GM18907 (cell line): Measurements from ENCODE around the gene PANX1.
A peak's percentile ranks its signal among the peaks of the same experiment; 100 is the strongest.
"Not testable (repeated sequence)": the region's sequence is repeated elsewhere in the genome, so short reads cannot be mapped to it uniquely, and the experiment has no call there.

Experiments
- ATAC-seq: cut with Tn5 transposase; IDR thresholded peaks from one replicate; pipeline ENCODE4 v1.9.1; 2021; ENCODE audit warnings: mild to moderate bottlenecking, moderate library complexity; ENCODE audit not compliant: unreplicated experiment

PANX1 gene

DNA sequence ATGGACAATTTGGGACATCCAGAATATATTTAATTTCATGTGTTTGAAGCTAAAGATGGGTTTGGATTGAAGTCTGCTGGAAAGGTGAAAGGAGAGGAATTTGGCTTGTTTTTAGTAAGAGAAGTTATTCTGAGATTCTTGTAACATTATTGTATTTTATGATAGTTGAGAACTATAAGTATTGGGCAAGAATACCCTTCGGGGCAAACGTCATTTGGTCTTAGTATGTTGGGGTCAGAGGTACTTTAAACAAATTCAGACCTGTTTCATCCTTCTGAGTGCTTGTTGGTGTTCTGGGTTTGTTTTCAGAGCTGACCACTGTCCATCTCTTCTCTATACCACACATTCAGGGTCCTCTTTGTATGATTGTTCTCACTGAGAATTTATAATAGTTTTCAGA is 19.5 kb downstream of the PANX1 start:
- ATAC-seq = no peak

DNA sequence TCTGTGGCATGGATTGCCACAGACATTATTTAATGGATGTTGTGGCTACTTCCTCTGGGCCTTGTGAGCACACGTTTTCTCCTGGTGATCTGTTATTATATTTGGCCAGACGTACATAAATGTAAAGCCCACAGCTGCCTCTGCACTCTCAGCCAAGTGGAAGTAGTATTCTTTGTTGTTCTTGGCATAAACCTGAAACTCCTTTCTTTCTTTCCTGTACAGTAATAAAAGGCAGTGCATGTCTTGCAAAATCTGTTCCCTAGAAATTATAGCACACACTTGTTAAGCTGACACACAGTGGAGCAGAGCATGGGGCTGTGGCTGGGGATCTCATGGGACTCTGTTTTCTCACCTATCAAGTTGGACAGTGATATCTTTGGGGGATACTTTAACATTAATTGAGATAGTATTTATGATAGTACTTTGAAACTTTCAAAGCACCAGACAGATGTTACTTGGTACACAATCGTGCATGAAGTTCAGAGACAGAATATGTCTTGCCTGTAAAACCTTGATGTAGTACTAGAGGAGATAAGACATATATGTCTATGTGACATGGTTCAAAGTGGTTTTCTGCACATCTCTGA is 20.9 kb downstream of the PANX1 start:
- ATAC-seq = no peak

DNA sequence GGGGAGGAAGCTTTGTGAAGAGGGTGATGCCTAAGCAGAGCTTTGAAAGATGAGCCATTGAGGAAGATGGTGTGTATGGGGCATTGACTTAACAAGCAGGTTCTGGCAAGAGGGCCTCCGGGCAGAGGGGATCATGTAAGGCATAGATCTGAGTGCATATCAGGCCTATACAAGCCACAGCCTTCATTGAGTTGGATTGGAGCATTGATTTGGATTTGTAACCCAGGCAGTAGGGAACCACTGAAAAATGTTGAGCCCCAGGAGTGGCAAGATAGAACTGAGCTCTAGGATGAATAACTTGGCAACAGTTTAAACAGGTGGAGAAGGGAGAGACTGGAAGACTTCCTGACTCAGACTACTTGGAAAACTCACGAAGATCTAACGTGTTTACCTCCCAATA is 21.4 kb downstream of the PANX1 start:
- no peak for ATAC-seq

- no peak for ATAC-seq
These were observed 22.4 kb downstream of the PANX1 start for GRCh38 chr11:94150704-94151685.

GRCh38 chr11:94151903-94152677 is 23.4 kb downstream of the PANX1 start:
- peak; percentile 71 for ATAC-seq

GRCh38 chr11:94152678-94153065 is 24.0 kb downstream of the PANX1 start:
- ATAC-seq = peak; percentile 12

GRCh38 chr11:94153320-94153719 is 24.7 kb downstream of the PANX1 start:
- no peak for ATAC-seq

DNA sequence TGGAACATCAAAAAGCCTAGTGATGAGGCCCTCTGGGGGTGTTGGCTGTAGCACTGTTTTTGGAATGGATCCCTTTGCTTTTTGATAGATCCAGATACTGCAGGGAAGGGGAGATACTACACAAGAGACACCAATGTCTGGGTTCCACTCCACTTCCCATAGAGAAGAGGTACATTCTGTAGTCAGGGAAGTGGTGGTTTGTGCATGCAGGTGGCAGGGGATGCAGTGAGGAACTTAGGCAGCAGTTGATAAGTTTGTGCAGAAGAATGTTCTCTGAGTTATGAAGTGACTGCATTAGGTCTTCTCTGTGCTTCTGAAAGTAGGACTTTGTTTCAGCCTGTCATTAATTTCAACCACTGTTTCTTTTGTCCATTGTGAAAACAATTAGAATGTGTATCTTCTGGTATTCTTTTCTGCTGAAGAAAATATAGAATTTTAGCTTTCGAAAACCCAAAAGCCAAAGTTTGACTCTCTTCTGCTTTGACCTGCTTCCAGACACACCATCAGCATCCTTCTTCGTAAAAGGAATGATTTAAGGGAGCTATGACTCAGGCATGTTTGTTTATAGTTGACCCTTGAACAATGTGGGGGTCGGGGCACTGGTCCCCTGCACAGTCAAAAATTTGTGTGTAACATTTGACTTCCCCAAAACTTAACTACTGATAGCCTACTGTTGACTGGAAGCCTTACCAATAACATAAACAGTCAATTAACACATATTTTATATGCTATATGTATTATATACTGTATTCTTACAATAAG is 25.6 kb downstream of the PANX1 start:
- no peak for ATAC-seq

DNA sequence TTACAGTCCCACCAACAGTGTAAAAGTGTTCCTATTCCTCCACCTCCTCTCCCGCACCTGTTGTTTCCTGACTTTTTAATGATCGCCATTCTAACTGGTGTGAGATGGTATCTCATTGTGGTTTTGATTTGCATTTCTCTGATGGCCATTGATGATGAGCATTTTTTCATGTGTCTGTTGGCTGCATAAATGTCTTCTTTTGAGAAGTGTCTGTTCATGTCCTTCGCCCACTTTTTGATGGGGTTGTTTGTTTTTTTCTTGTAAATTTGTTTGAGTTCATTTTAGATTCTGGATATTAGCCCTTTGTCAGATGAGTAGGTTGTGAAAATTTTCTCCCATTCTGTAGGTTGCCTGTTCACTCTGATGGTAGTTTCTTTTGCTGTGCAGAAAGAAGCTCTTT is 28.7 kb downstream of the PANX1 start:
- ATAC-seq = not testable (repeated sequence)

- ATAC-seq = no peak
These were observed 40.2 kb downstream of the PANX1 start for GRCh38 chr11:94168882-94169281.

DNA sequence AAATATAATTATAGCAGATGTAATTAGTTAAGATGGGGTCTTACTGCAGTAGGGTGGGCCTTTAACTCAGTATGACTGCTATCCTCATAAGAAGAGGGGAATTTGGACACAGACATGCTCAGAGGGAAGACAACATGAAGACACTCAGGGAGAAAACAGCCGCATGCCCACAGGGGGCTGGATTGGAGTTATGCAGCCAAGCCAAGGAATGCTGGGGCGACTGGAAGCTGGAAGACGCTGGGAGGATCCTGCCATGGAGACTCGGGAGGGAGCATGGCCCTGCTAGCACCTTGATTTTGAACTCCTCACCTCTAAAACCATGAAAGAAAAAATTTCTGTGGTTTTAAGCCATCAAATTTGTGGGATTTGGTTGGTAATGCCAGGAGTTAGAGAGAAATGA is 40.9 kb downstream of the PANX1 start:
- no peak for ATAC-seq

DNA sequence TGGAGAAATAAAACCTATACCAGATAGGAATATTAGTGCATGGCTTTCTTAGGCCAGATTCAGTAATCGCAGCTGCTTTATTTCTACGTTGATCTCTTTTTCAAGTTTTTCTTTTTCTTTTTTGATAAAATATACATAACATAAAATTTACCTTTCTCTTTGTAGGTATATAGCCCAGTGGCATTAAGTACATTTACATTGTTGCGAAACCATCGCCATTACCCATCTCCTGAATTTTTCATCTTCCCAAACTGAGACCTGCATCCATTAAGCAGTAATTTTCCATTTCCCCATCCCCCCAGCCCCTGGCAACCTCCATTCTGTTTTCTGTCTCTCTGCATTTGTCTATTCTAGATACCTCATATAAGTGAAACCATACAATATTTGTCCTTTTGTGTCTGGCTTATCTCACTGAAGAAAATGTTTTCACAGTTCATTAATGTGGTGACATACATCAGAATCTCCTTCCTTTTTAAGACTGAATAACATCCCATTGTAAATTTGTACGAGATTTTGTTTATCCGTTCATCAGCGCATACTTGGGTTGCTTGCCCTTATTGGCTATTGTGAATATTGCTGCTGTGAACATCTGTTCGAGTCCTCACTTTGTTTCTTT is 41.4 kb downstream of the PANX1 start:
- no peak for ATAC-seq

DNA sequence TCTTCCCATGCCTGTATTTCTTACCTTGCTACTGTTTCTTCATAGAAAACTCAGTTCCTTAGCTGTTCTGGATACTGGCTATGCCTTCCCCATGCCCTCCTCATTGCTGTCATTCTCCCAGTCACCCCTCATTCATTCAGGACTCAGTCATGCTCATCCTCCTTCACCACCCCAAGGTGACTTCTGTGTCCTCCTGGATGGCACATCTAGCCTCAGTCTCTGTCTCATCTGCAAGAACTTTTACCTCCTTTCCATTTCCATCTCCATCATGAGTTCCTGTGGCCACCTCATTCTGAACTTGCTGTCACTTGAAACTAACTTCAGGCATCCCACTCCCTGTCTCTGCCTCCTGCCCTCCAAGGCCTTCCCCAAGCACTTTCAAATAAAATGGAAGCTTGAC is 42.3 kb downstream of the PANX1 start:
- ATAC-seq = no peak

GRCh38 chr11:94171693-94172440 is 43.2 kb downstream of the PANX1 start:
- peak; percentile 60 for ATAC-seq

DNA sequence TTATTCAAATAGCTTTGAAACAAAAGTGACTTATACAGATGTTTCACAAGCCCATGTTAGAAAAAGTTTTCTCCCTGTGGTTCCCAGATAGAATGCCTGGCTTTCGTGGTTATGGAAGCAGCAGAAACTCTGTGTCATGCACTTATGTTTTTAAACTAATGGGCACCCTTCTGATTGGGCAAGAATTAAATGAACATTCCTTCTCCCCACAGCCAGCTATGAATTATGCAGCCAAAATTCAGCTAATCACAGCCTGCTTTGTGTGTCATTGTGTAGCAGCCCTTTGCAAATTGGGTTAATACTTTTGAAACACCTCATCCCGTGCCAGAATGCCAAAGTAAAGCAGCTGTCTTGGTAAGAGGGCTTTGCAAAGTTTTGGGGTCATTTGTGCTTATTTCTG is 46.9 kb downstream of the PANX1 start:
- ATAC-seq = no peak

DNA sequence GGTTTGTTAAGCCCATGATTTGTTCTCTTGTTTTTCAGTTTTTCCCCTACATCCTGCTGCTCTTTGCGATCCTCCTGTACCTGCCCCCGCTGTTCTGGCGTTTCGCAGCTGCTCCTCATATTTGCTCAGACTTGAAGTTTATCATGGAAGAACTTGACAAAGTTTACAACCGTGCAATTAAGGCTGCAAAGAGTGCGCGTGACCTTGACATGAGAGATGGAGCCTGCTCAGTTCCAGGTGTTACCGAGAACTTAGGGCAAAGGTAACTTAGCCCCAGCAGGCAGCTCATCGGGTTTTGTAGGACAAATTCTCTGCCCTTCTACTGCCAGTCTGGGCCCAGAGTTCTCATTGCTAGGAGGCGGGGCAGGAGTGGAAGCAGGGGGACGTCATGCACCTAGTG is 49.7 kb downstream of the PANX1 start:
- no peak for ATAC-seq

DNA sequence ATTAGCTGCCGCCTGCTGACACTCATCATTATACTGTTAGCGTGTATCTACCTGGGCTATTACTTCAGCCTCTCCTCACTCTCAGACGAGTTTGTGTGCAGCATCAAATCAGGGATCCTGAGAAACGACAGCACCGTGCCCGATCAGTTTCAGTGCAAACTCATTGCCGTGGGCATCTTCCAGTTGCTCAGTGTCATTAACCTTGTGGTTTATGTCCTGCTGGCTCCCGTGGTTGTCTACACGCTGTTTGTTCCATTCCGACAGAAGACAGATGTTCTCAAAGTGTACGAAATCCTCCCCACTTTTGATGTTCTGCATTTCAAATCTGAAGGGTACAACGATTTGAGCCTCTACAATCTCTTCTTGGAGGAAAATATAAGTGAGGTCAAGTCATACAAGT is 51.1 kb downstream of the PANX1 start:
- ATAC-seq = no peak

DNA sequence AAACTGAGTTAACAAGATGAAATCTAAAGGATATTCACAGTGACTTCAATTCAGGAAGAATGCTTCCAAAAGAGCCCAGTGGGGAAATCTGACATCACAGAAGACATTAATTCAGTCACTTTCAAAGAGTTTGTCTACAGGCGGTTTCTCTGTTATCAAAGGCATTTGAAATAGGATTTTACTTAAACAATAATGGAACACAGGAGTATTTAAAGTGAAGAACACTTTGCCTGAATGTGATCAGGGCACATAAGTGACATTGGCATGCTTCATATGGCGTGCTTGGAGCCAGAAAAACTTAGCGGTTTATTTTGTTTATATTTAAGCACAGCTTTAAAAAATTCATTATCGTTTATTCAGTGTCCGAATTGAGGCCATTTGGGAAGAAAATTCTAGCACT is 52.9 kb downstream of the PANX1 start:
- no peak for ATAC-seq

GRCh38 chr11:94181943-94182342 is 53.3 kb downstream of the PANX1 start:
- ATAC-seq = no peak
